ENCODE measurements around the gene CLDN18.

DNA sequence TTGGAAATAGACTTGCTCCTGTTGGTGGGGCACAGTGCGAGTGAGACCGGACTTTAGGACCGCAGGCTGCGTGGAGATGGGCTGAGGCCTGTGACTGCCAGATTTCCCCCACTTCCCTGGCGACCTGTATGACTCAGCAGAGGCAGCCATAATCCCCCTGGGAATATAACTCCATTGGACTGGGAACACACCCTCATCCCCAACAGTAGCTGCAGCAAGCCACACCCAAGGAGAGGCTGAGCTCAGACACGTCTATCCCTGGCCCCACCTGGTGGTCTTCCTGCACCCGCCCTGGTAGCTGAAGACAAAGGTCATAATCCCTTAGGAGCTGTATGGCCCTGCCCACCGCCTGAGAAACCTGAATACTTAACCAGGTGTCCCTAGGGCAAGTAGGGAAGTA is 62.8 kb downstream of the CLDN18 start:
- TF ChIP-seq POLR2A (IDR thresholded peaks at IDR 0.05; ENCODE audit: low read depth, low read length) (no peak), POLR2AphosphoS5 (IDR thresholded peaks at IDR 0.05; ENCODE audit: low read depth, low read length) (no peak), TAF1 (IDR thresholded peaks at IDR 0.05; ENCODE audit: low read depth, low read length) (no peak)

All from GM12891 (cell line).